Suppressor macrophage (primary cell): Measurements from ENCODE around the gene KLHL30.

Source experiments
- DNase-seq, 4 experiments: peaks; one replicate each; pipeline ENCODE4 v3.0.0-alpha.2; 2020 to 2022

The KLHL30 gene

DNA sequence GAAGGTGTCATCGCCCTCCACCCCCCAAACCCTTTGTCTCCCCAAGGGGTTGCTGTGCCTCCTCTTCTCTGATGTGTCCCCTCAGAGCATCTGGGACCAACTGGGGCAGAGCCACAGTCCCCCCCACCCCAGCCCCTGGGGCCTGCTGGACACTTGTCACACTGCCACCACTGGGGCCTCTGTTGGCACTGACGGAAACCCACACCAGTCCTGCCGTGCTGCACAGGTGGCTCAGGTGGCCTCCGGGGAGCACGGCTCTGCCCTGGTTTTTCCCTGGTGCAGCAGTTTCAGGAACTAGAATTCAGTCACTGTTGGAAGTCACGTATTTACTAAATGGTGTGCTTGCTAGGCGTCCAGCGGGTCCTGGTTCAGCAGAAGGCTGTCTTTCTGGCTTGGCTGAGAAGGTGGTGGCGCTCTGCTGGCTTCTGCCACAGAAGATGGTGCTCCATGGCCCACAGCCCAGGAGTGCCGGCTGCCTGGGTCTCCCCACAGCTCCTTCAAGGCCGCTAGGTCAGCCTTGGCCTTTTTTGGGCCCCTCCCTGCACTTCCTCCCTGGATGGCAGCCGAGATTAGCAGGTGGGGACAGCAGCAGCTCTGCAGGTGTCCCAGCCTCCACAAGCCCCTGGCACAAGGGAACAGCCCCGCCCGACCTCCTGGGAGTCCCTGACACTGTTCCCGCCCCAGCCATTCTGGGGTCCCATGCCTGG is 18.6 kb upstream of the KLHL30 start:
- DNase-seq, result no peak

DNA sequence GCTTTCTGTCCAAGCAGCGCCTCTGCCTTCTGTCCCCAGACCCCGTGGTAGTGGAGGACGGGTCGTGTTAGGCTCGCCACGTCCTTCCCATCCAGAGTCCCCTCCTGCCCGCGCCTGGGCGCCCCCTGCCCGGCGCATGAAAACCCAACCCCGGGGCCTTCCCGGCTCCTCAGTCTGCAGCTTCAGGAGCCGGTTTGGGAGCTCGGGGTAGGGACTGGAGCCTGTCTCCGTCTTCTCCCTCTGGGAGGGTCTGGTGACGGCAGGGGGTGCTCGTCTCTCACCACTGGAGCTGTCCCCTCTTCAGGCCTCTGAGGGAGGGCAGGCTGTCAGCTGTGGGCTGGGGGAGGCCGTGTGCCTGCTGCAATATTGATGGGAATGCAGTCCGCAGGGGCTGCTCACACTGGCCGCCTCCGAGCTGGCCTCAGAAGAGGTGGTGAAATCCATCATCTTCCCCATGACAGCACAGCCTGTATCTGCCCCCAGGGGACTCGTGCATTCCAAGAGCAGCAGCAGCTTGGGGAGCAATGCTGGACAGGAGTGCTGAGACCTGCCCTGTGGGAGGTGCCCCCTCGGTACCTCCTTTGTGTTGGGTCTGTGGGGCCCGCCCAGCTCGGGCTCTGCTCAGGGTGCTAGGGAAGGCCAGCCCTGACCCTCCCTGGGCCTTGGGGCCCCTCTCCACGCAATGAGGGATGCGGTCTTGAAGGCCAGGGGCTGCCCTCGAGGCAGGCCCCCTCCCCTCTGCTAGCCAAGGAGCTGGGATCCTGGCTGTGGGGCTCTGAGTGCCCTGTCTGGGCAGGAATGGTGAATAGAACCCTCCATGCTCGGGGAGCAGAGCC is 17.8 kb upstream of the KLHL30 start:
- no peak for DNase-seq

DNA sequence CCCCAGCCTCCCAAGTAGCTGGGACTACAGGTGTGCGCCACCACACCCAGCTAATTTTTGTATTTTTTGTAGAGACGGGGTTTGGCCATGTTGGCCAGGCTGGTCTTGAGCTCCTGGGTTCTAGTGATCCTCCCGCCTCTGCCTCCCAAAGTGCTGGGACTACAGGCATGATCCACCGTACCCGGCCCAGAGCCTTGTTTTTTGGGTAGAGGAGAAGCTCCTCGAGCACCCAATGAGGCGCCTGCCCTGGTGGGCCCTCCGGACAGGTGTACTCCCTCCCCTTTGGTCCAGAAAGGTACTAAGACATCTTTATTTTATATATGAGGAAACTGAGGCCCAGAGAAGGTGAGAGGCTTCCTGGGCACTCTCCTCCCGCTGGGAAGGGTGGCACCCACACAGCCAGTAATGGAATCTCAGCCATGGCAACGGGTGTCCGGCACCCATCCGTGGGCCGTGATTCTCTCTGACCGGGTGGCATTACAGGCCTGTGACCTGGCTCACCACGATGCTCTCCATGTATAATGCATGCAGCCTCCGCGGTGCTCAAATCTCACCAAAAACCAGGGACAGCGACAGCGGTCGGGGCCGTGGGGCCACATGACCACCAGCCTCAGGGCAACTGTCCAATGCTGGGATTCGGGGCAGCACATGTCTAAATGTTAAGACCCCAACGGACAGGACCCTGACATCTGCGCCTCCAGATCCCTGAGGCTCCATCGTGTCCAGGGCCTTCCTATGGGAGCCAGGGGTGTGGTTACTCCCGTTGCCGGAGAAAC is 16.8 kb upstream of the KLHL30 start:
- no peak for DNase-seq

DNA sequence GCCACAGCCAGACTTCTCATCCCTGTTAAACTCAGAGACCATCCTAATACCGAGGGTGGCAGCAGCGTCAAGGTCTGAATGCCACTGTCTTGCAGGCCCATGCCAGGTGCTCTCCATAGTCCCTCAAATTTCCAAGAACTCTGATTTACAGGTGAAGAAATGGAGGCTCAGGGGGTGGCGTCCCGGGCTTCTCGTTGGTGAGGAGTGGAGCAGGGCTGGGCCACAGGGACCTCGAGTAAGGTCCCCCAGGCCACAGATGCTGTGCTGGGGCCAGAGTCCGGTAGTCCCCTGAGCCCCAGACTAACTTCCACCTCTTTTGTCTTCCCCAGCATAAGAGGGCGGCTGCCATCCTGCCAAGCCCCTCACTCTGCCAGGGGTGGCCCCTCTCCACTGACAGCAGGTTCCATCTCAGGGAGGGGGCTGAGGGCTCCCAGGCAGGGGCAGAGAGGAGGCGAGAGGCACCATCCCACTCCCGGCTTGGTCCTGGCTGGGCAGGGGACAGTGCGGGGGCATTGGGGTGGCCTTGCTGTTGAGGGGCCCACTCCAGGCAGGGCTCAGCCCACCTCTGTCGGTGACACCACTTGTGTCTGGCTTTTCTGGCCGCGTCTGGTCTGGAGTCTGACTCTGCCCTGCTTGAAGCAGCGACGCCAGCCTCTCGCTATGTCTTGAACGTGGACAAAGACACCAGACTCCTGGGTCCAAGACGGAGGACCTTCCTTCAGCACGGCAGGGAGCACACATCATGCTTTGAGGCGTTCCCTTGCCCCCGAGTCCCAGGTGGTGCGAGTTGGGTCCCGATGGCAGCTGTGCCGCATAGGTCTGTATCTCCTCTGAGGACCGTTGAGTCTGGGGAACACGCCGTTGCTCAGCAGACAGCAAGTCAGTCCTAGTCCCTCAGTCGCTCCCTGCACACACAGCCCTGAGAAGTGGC is 15.9 kb upstream of the KLHL30 start:
- DNase-seq, result no peak

DNA sequence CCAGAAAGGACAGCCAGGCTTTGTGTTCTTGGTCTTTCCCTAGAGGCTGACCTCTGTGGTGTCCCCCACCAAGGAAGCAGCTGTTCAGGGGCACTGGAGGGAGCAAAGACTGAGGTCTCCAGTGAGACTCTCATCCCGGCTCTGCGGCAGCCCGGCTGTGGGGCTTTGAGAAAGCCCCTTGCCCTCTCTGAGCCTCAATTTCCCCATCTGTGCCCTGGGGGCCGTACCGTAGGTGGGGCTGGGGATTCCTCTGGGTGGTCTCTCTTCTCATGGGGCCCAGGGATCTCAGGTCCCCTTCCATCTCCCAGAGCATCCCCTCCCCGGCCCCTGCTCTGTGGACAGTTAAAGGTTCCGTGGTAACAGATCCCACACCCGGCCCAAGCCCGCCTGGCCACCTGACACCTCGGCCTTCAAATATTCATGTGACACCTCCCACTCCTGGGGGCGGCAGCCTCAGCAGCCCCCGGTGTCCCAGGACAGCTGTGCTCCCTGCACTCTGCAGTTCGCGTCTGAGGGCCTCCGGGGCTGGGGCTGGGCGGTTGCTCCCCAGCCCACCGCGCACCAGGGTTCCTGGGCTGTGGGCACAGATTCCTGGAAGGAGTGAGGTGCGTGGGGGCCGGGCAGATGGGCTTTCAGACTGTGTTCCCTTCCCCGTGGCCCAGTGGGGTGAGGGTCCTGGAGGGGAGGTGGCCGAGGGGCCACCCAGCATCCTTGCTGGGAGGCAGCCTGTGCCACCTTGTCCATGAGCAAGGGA is 15.1 kb upstream of the KLHL30 start:
- DNase-seq, result no peak

DNA sequence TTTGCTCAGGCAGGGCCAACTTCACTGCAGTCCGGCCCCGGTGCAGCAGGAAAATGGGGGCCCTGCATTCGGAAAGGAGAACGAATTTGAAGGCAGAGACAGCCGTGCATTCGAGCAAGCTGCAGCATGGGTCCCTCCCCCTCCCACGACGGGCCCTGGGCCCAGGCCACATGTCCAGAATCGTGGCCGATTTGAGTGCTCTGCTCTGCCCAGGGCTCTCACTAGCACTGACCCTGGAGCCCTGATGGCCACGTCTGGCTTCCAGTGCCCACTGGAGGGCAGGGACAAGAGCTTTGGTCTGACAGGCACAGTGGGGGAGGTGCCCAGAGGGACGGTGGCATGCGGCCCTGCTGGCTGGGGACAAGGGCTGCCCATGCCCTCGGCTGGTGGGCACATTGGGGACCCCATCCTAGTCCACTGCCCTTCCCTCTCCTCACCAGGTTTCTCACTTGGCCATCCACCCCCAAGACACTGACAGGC is 14.4 kb upstream of the KLHL30 start:
- DNase-seq, result no peak

DNA sequence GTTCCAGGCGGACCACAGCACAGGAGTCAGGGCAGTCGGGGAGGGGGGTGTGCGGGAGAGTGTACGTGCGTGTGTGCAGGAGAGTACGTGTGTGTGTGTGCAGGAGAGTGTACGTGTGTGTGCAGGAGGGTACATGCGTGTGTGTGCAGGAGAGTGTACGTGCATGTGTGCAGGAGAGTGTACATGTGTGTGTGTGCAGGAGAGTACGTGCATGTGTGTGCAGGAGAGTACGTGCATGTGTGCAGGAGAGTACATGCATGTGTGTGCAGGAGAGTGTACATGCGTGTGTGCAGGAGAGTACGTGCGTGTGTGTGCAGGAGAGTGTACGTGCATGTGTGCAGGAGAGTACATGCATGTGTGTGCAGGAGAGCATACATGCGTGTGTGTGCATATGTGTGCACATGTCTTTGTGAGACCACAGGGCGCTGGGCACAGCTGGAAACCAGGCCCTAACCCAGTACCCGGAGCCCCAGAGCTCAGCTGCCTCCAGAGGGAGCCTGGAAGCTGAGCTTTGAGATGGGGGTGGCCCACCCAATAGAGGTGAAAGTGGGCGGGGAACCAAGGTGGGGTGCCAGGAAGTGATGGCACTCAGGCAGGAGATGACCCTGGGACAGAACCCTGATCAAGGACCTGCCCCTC is 13.9 kb upstream of the KLHL30 start:
- DNase-seq, result no peak

DNA sequence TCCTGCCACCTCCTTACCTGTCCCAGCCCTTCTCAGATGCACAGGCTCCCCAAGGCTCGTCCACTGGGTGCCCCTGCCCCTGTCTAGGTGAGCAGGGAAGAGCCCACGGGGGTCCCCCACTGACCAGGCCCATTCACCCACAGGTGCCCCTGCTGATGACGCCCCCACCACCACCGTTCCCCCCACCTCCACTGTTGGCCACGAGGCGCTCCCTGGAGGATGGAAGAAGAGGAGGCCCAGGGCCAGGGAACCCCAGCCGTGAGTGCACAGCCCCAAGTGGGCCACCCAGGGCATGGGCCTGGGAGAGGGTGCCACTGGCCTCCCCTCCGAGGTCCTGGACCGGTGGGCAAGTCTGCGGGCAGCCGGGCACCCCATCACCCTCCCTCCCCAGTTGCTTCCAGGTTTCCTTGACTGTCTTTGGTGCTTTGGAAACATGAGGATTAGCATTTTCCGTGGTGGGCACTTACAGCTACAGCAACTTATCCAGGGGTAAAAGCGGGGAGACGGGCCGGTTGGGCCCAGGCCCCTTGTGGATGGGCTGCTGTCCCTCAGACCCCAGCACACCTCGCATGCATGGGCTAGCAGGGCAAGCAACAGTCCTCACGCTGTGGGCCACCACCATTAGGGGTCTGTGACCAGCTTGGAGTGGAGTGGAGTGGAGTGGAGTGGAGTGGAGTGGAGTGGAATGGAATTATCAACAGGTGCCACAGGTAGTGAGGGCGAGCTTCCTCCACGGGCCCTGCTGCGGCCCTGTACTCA is 13.2 kb upstream of the KLHL30 start:
- no peak for DNase-seq

DNA sequence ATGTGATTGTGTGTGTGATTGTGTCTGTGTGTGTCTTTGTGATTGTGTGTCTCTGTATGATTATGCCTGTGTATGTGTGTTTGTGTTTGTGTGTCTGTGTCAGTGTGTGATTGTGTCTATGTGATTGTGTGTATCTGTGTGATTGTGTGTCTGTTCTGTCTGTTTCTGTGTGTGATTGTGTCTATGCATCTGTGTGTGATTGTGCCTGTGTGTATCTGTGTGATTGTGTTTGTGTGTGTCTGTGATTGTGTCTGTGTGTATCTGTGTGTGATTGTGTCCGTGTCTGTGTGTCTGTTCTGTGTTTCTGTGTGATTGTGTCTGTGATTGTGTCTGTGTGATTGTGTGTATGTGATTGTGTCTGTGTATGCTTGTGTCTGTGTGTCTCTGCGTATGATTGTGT is 12.1 kb upstream of the KLHL30 start:
- no peak for DNase-seq

DNA sequence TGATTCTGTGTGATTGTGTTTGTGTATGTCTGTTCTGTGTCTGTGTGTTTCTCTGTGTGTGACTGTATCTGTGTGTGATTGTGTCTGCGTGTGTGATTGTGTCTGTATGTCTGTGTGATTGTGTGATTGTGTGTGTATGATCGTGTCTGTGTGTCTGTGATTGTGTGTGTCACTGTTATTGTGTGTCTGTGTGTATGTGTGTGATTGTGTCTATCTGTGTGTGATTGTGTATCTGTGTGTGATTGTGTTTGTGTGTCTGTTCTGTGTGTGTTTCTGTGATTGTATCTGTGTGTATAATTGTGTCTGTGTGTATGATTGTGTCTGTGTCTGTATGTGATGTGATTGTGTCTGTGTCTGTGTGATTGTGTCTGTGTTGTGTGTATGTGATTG is 11.7 kb upstream of the KLHL30 start:
- no peak for DNase-seq

DNA sequence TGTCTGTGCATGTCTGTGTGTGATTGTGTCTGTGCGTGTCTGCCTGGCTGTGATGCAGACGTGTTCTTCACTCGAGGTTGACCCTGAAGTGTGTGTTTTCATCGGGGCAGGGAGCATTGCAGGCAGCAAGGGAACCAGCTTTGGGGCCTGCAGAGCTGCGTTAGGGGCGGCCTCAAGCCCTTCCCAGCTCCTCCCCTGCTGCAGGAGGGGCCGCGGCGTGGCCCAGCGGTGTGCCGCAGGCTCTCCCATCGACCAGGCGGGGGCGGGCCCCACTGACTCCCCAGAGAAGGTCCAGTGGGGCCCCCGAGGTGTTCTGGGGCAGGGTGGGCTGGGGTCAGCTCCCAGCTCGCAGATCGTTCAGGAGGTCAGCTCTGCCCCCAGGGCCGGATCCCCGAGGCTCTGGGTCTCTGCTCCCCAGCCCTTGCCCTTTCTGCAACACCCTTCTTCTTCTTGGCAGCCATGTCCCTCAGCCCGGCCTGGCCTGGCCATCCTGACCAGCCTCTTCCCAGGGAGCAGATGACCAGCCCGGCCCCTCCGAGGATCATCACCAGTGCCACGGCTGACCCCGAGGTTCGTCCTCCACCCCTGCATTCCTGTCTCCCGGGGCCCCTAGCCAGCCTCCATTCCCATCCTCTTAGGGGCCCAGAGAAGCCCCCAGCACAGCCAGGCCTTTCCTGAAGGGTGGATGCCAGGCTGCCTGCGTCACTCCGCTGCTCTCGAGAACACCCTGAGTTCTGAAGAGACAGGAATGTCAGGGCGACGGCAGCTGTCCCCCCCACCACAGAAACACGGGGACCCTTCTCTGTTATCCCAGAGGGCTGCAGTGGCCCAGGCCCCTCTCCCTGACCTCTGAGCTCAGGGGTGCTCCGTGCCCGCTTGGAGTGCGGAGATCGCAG is 11.1 kb upstream of the KLHL30 start:
- peak in 2 of 4 experiments; percentile 15 to 24 for DNase-seq

DNA sequence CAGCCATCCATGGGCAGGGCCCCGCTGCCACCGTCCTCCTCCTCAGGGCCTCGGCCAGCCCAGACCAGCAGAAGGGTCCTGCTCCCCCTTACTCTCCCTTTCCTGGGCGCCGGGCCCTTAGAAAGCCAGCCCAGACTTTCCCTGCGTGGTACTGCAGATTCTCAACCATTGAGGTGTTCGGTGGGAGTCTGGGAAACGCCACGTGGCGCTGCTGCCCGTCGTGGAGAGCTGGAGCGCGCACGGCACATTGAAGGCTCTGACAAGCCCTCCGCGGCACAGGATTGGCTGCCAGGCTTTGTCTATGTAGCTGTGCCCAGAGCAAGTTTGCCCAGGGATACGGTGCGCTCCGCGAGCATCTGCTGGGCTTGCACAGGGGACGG is 10.4 kb upstream of the KLHL30 start:
- DNase-seq, result no peak

DNA sequence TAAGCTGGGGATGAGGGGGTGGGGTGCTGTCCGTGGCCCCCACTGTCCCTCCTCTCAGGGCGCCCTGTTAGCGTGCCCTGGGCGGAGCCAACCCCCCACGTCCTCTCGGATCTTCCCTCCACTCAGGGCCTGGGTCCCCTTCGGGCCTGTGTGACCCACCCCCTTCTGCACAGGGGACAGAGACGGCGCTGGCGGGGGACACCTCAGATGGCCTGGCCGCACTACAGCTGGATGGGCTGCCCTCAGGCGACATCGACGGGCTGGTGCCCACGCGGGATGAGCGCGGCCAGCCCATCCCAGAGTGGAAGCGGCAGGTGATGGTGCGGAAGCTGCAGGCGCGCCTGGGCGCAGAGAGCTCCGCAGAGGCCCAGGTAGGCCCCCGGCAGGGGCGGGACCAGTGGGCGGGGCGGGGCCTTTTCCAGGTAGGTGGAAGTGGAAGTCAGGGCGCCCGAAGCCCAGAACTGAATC is 9.9 kb upstream of the KLHL30 start:
- DNase-seq, result no peak

DNA sequence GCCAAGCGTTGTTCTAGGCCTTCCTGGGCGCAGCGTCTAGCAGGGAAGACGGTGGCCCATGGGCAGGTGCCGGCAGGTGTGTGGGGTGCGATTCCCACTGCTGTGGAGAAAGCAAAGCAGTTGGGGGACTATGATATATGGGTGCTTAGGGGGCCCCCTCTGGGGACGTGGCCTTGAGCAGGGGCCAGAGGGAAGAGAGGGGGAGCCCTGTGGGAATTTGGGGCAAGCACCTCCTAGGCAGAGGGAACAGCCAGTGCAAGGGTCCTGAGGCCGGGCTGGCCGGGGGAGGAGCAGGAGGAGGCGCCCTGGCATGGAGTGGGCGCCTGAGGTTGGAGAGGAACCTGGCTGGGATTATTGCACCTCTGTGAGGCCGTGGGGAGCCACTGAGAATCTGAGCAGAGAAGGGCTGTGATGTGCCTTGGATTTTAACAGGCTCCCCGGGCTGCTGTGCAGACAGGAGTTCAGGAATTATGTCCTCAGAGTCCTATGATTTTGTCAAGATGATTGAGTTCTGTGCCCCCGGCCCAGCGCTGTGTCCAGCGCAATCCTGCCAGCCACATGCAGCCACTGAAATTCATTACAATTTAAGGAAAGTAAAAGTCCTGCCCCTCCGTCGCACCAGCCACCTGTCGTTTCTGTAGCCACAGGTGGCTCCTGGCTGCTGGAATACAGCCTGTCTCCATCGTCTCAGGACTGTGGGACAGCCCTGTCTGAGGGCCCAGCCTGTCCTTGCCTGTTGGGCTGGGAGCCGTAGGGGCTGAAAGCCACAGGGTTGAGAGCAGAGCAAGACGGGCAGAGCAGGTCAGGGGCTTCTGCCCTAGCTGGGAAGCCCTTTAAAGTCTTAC is 9.1 kb upstream of the KLHL30 start:
- DNase-seq, result no peak

DNA sequence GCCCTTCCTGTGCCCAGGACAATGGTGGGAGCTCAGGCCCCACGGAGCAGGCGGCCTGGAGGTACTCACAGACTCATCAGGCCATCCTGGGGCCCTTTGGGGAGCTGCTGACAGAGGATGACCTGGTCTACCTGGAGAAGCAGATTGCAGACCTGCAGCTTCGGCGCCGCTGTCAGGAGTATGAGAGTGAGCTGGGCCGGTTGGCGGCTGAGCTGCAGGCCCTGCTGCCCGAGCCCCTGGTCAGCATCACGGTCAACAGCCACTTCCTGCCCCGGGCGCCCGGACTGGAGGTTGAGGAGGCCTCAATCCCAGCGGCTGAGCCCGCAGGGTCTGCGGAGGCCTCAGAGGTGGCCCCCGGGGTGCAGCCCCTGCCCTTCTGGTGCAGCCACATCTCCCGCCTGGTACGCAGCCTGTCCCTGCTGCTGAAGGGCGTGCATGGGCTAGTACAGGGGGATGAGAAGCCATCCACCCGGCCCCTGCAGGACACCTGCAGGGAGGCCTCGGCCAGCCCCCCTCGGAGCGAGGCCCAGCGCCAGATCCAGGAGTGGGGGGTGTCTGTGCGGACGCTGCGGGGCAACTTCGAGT is 8.3 kb upstream of the KLHL30 start:
- no peak for DNase-seq

DNA sequence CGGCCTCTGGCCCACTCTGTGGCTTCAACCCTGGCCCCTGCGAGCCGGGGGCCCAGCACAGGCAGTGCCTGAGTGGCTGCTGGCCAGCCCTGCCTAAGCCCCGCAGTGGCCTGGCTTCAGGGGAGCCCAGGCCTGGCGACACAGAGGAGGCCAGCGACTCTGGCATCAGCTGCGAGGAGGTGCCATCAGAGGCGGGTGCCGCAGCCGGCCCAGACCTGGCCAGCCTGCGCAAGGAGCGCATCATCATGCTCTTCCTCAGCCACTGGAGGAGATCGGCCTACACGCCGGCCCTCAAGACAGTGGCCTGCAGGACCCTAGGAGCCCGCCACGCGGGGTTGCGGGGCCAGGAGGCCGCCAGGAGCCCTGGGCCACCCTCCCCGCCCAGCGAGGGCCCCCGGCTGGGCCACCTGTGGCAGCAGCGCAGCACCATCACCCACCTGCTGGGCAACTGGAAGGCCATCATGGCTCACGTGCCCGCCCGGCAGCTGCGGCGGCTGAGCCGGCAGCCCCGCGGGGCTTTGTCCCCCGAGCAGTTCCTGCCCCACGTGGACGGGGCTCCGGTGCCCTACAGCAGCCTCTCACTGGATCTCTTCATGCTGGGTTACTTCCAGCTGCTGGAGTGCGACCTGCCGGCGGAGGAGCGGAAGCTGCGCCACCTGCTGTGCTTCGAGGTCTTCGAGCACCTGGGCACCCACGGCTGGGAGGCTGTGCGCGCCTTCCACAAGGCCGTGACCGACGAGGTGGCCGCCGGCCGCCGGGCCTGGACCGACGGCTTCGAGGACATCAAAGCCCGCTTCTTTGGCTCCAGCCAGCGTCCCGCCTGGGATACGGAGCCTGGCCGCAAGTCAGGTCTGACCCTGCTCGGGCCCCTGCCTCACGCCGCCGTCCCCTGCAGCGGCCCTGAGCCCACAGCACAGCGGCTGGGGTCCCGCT is 7.5 kb upstream of the KLHL30 start:
- no peak for DNase-seq
